AG04449 (cell line): ENCODE data around the gene PNPLA5.

Experiments
- CTCF ChIA-PET: fragments of 350-600 bp; formaldehyde crosslinking; extraction: SDS; loops from one replicate; lab custom pipeline; 2021; ENCODE audit warnings: antibody characterized with exemption; lab: Yijun Ruan, JAX
- POLR2A ChIA-PET: fragments of 400-600, 350-600 bp; formaldehyde crosslinking; extraction: SDS; loops from one replicate; lab custom pipeline; 2020; ENCODE audit warnings: antibody characterized with exemption, inconsistent platforms; lab: Yijun Ruan, JAX
- DNase-seq: peaks from one replicate; pipeline ENCODE4 v3.0.0-alpha.2; 2010; ENCODE audit warnings: low read depth, low spot score
- H3K4me3 ChIP-seq: 2 replicates; pipeline ENCODE4 v1.5.1; 2011; ENCODE audit warnings: low read depth, mild to moderate bottlenecking, control low read depth, low read length
- TF ChIP-seq, protein P1 (sequence below): IDR thresholded peaks from one replicate; pipeline ENCODE4 v1.5.1; 2011; ENCODE audit warnings: mild to moderate bottlenecking, moderate library complexity, low read length, control low read depth, inconsistent platforms; ENCODE audit not compliant: insufficient read depth; ENCODE audit errors: missing control alignments

PNPLA5 gene

DNA sequence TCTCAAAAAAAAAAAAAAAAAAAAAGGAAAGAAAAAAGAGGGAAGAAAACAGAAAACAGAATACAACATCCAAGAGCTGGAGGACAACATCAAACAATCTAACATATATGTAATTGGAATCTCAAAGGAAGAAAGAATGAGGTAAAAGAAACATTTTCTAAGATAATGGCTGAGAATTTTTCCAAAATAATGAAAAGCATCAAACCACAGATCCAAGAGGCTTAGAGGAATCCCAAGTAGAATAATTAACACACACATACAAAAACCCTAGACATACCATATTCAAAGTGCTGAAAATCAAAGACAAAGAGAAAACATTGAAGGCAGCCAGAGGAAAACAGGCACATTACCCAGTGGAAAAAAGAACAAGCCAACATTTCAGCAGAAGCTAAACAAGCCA, 34.4 kb downstream of the PNPLA5 start:
- H3K4me3 ChIP-seq, result no peak overlapping the region
- TF ChIP-seq, protein P1, sequence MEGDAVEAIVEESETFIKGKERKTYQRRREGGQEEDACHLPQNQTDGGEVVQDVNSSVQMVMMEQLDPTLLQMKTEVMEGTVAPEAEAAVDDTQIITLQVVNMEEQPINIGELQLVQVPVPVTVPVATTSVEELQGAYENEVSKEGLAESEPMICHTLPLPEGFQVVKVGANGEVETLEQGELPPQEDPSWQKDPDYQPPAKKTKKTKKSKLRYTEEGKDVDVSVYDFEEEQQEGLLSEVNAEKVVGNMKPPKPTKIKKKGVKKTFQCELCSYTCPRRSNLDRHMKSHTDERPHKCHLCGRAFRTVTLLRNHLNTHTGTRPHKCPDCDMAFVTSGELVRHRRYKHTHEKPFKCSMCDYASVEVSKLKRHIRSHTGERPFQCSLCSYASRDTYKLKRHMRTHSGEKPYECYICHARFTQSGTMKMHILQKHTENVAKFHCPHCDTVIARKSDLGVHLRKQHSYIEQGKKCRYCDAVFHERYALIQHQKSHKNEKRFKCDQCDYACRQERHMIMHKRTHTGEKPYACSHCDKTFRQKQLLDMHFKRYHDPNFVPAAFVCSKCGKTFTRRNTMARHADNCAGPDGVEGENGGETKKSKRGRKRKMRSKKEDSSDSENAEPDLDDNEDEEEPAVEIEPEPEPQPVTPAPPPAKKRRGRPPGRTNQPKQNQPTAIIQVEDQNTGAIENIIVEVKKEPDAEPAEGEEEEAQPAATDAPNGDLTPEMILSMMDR, result no peak
- no peak for DNase-seq
- CTCF ChIA-PET, result interaction anchor here (0.8 kb wide), 1 partner anchor 28 kb away, joined by 4 read pairs; no protein-coding TSS in a partner anchor
- POLR2A ChIA-PET, result no interaction called here

- CTCF ChIA-PET, result no interaction called here
- H3K4me3 ChIP-seq, result no peak overlapping the region
- TF ChIP-seq, protein P1, result no peak
- POLR2A ChIA-PET, result no interaction called here
- DNase-seq, result no peak
These were observed 36.4 kb downstream of the PNPLA5 start for GRCh38 chr22:43855431-43855830.

DNA sequence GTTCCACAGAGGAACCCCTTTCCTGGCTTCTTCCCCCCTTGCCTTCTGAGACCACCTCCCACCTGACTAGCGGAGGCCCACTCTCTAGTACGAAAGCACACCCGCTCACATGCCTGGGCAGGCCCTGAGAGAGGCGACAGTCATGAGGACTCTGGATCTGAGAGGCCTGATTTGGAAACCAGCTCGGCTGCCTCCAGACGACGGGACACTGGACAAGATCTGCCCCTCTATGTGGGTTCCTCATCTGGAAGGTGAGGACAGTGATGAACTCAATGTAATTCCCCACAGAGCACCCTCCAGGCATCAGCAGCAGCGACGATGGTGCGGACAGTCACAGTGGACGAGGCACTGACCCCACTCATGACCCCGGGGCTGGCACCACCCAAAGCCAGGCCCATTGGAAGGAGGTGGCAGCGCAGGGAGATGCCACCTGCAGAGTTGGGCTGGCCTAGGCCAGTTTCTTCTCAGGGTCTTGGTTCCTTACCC, 37.0 kb downstream of the PNPLA5 start:
- TF ChIP-seq, protein P1, result no peak
- no peak overlapping the region for H3K4me3 ChIP-seq
- CTCF ChIA-PET, result no interaction called here
- POLR2A ChIA-PET, result no interaction called here
- no peak for DNase-seq

DNA sequence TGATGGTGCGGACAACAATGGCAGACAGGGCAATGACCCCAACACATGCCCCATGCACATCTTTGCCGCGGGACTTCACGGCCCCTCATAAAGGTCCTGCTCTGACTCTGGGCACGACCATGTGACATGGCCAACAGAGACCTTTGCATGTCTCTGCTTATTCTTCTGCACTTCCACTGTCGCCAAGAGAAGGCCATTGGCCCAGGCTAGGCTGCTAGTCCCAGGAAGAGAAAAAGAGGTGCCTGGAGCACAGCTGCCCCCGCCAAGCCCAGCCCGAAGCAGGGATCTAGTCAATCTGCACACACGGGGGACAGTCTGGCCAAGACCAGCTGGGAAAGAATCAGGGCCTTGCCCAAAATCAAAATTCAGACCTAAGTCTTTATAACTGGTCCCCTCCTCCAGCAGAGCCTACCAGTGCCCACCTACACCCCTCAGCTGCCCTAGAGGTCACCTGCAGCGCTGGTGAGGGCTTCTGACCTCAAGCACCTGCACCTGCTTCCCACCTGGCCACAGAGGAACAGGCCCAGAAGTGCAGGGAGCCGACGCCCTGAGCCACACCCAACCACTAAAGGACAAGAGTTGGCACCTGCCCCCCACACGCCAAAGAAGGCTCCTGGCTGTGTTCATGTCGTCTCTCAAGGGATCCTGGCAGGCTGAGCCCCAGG, 37.6 kb downstream of the PNPLA5 start:
- no peak for DNase-seq
- POLR2A ChIA-PET, result no interaction called here
- CTCF ChIA-PET, result no interaction called here

DNA sequence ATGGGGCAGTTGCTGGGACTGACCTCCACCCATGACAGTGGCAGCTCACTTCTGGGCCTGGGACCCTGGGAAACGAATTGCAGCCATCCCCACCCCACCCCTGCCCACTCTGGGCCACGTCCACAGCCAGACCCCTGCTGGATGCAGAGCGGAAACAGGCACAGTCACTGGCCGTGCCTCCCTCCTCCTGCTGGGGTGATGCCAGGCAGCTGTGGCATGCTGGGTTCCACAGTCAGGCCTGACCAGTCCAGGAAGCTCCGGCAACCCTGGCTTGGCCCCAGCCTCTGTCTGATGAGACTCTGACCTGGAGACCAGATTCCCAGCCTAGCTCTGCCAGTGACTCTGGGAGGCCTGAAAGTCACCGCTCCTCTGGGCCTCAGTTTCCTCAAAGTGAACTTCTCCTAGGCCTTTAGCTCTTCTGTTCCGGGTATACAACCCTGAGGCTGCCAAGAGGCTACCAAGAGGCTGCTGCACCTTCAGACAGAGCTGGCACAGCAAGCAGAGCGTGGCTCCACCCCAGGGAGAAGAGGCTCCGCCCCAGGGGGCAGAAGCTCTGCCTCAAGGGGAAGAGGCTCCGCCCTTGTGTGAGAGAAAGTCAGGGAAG, 38.4 kb downstream of the PNPLA5 start:
- H3K4me3 ChIP-seq, result no peak overlapping the region
- no peak for DNase-seq
- POLR2A ChIA-PET, result no interaction called here
- TF ChIP-seq, protein P1, result no peak
- CTCF ChIA-PET, result no interaction called here

More for the DNA sequence above, 37.6 kb downstream of the PNPLA5 start:
- TF ChIP-seq, protein P1, result no peak
- no peak overlapping the region for H3K4me3 ChIP-seq

GRCh38 chr22:43852573-43853327, 39.1 kb downstream of the PNPLA5 start:
- ChIA-PET POLR2A (no interaction called here), CTCF (no interaction called here)

More at GRCh38 chr22:43852573-43853327, 39.1 kb downstream of the PNPLA5 start:
- DNase-seq, result no peak
- TF ChIP-seq, protein P1, result no peak
- H3K4me3 ChIP-seq, result no peak overlapping the region
